Measurements from ENCODE around the gene ZC3H6.

DNA sequence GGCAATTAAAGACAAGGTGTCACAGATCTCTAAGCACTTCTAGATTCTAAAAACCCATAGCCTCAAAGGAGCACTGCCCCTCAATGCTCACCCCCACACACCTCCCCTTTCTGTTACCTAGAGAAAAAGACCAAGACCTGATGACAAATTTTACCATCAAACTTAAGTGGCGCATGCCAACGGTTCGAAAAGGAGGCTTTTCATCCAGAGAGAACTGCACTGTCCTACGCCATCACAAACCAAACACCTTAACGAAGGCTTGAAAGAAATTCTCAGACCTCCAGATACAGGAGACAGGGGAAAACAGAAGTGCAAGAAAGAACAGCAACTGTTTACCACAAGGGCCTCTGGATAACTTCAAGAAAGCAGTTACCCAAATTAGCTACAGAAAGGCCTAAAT is 2.0 kb upstream of the ZC3H6 start:
- TF ChIP-seq, protein P1, sequence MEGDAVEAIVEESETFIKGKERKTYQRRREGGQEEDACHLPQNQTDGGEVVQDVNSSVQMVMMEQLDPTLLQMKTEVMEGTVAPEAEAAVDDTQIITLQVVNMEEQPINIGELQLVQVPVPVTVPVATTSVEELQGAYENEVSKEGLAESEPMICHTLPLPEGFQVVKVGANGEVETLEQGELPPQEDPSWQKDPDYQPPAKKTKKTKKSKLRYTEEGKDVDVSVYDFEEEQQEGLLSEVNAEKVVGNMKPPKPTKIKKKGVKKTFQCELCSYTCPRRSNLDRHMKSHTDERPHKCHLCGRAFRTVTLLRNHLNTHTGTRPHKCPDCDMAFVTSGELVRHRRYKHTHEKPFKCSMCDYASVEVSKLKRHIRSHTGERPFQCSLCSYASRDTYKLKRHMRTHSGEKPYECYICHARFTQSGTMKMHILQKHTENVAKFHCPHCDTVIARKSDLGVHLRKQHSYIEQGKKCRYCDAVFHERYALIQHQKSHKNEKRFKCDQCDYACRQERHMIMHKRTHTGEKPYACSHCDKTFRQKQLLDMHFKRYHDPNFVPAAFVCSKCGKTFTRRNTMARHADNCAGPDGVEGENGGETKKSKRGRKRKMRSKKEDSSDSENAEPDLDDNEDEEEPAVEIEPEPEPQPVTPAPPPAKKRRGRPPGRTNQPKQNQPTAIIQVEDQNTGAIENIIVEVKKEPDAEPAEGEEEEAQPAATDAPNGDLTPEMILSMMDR (IDR thresholded peaks at IDR 0.05), result no peak
- TF ChIP-seq POLR2A (IDR thresholded peaks at IDR 0.05), result no peak
